ENCODE measurements around the gene SHKBP1.

The SHKBP1 gene

DNA sequence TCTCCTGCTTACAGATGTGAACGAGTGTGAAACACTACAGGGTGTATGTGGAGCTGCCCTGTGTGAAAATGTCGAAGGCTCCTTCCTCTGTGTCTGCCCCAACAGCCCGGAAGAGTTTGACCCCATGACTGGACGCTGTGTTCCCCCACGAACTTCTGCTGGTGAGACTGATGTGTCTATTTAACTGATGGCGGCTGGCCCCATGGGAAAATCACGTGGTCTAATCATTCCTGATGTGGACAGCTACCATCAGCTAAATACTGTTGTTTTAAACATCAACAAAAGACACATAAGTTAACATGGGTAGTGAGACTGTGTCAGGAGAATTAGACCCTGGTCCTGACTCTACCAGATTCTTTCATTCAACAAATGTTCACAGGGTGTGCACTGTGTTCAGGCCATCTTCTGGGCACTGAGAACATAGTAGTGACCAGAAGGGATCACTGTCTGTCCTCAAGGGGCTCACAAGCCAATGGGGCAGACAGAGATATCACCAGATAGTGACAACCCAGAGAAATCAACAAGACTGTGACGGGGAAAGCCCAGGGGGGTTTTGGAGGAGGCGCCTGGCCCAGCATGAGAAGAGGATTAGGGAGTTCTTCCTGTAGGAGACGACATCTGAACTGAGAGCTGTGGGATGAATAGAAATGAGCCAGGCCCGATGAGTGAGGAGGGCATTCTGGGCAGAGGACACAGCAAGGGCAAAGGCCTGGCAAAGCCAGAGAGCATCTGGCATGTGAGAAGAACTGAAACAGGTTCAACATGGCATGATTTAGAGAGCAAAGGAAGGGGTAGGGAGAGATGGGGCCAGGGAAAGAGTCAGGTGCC is 42.9 kb downstream of the SHKBP1 start:
- TF ChIP-seq BACH2 (CRISPR knock-in tag; IDR thresholded peaks at IDR 0.05; ENCODE audit: borderline replicate concordance): no peak
- TF ChIP-seq, protein P1, sequence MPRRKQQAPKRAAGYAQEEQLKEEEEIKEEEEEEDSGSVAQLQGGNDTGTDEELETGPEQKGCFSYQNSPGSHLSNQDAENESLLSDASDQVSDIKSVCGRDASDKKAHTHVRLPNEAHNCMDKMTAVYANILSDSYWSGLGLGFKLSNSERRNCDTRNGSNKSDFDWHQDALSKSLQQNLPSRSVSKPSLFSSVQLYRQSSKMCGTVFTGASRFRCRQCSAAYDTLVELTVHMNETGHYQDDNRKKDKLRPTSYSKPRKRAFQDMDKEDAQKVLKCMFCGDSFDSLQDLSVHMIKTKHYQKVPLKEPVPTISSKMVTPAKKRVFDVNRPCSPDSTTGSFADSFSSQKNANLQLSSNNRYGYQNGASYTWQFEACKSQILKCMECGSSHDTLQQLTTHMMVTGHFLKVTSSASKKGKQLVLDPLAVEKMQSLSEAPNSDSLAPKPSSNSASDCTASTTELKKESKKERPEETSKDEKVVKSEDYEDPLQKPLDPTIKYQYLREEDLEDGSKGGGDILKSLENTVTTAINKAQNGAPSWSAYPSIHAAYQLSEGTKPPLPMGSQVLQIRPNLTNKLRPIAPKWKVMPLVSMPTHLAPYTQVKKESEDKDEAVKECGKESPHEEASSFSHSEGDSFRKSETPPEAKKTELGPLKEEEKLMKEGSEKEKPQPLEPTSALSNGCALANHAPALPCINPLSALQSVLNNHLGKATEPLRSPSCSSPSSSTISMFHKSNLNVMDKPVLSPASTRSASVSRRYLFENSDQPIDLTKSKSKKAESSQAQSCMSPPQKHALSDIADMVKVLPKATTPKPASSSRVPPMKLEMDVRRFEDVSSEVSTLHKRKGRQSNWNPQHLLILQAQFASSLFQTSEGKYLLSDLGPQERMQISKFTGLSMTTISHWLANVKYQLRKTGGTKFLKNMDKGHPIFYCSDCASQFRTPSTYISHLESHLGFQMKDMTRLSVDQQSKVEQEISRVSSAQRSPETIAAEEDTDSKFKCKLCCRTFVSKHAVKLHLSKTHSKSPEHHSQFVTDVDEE (CRISPR knock-in tag; IDR thresholded peaks at IDR 0.05): no peak
- TF ChIP-seq TOX (CRISPR knock-in tag; IDR thresholded peaks at IDR 0.05; ENCODE audit: borderline replicate concordance): no peak
- no peak for TF ChIP-seq ZNF8 (CRISPR knock-in tag; IDR thresholded peaks at IDR 0.05)
- no peak for TF ChIP-seq ZFP30 (CRISPR knock-in tag; IDR thresholded peaks at IDR 0.05)
- no peak for TF ChIP-seq ZNF70 (CRISPR knock-in tag; IDR thresholded peaks at IDR 0.05)
- TF ChIP-seq ARNTL (CRISPR knock-in tag; IDR thresholded peaks at IDR 0.05; ENCODE audit: borderline replicate concordance, low read depth): no peak
- TF ChIP-seq, protein P2, sequence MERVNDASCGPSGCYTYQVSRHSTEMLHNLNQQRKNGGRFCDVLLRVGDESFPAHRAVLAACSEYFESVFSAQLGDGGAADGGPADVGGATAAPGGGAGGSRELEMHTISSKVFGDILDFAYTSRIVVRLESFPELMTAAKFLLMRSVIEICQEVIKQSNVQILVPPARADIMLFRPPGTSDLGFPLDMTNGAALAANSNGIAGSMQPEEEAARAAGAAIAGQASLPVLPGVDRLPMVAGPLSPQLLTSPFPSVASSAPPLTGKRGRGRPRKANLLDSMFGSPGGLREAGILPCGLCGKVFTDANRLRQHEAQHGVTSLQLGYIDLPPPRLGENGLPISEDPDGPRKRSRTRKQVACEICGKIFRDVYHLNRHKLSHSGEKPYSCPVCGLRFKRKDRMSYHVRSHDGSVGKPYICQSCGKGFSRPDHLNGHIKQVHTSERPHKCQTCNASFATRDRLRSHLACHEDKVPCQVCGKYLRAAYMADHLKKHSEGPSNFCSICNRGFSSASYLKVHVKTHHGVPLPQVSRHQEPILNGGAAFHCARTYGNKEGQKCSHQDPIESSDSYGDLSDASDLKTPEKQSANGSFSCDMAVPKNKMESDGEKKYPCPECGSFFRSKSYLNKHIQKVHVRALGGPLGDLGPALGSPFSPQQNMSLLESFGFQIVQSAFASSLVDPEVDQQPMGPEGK (CRISPR knock-in tag; IDR thresholded peaks at IDR 0.05; ENCODE audit: borderline replicate concordance): no peak
- TF ChIP-seq, protein P3, sequence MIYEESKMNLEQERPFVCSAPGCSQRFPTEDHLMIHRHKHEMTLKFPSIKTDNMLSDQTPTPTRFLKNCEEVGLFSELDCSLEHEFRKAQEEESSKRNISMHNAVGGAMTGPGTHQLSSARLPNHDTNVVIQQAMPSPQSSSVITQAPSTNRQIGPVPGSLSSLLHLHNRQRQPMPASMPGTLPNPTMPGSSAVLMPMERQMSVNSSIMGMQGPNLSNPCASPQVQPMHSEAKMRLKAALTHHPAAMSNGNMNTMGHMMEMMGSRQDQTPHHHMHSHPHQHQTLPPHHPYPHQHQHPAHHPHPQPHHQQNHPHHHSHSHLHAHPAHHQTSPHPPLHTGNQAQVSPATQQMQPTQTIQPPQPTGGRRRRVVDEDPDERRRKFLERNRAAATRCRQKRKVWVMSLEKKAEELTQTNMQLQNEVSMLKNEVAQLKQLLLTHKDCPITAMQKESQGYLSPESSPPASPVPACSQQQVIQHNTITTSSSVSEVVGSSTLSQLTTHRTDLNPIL (CRISPR knock-in tag; IDR thresholded peaks at IDR 0.05; ENCODE audit: low read depth): no peak
- TF ChIP-seq ZC3H10 (CRISPR knock-in tag; IDR thresholded peaks at IDR 0.05): no peak
- no peak for TF ChIP-seq ESRRG (CRISPR knock-in tag; IDR thresholded peaks at IDR 0.05)
- TF ChIP-seq ZNF565 (CRISPR knock-in tag; conservative IDR thresholded peaks at IDR 0.05; ENCODE audit: low read depth): no peak
- TF ChIP-seq ISL1 (CRISPR knock-in tag; IDR thresholded peaks at IDR 0.05): no peak
- TF ChIP-seq TCF4 (CRISPR knock-in tag; IDR thresholded peaks at IDR 0.05; ENCODE audit: borderline replicate concordance): no peak
- TF ChIP-seq, protein P4, sequence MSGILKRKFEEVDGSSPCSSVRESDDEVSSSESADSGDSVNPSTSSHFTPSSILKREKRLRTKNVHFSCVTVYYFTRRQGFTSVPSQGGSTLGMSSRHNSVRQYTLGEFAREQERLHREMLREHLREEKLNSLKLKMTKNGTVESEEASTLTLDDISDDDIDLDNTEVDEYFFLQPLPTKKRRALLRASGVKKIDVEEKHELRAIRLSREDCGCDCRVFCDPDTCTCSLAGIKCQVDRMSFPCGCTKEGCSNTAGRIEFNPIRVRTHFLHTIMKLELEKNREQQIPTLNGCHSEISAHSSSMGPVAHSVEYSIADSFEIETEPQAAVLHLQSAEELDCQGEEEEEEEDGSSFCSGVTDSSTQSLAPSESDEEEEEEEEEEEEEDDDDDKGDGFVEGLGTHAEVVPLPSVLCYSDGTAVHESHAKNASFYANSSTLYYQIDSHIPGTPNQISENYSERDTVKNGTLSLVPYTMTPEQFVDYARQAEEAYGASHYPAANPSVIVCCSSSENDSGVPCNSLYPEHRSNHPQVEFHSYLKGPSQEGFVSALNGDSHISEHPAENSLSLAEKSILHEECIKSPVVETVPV (CRISPR knock-in tag; IDR thresholded peaks at IDR 0.05): no peak
- no peak for TF ChIP-seq CSDC2 (CRISPR knock-in tag; IDR thresholded peaks at IDR 0.05)
- no peak for TF ChIP-seq GLIS3 (CRISPR knock-in tag; IDR thresholded peaks at IDR 0.05)
- no peak for TF ChIP-seq PPARA (CRISPR knock-in tag; IDR thresholded peaks at IDR 0.05; ENCODE audit: borderline replicate concordance)
- TF ChIP-seq OSR1 (CRISPR knock-in tag; IDR thresholded peaks at IDR 0.05): no peak
- no peak for ATAC-seq

GRCh38 chr19:40620161-40620485 is 43.5 kb downstream of the SHKBP1 start:
- ATAC-seq: no peak
- TF ChIP-seq BACH2 (CRISPR knock-in tag; IDR thresholded peaks at IDR 0.05; ENCODE audit: borderline replicate concordance) (no peak), OSR1 (CRISPR knock-in tag; IDR thresholded peaks at IDR 0.05) (no peak), ZNF8 (CRISPR knock-in tag; IDR thresholded peaks at IDR 0.05) (no peak), ISL1 (CRISPR knock-in tag; IDR thresholded peaks at IDR 0.05) (no peak), ZFP3 (CRISPR knock-in tag; IDR thresholded peaks at IDR 0.05) (no peak), ZNF565 (CRISPR knock-in tag; conservative IDR thresholded peaks at IDR 0.05; ENCODE audit: low read depth) (no peak), TCF4 (CRISPR knock-in tag; IDR thresholded peaks at IDR 0.05; ENCODE audit: borderline replicate concordance) (no peak), ZNF70 (CRISPR knock-in tag; IDR thresholded peaks at IDR 0.05) (no peak), ESRRG (CRISPR knock-in tag; IDR thresholded peaks at IDR 0.05) (no peak), ZC3H10 (CRISPR knock-in tag; IDR thresholded peaks at IDR 0.05) (no peak)
- TF ChIP-seq, protein P4 (CRISPR knock-in tag; IDR thresholded peaks at IDR 0.05): no peak
- TF ChIP-seq, protein P2 (CRISPR knock-in tag; IDR thresholded peaks at IDR 0.05; ENCODE audit: borderline replicate concordance): no peak
- TF ChIP-seq, protein P3 (CRISPR knock-in tag; IDR thresholded peaks at IDR 0.05; ENCODE audit: low read depth): no peak

Data from SK-N-SH treated with all-trans-retinoic acid at 6 μM for 48 hours (cell line).